ENCODE measurements around the gene CDC5L. TPM values are rescaled to one million over a fixed set of nuclear protein-coding genes. Genes with fewer than 3 reads are reported as not detected.

Gene CDC5L
- total RNA-seq, 4 donors from 2014 or later: 10.0 to 19.3 (median 14.7) TPM

DNA sequence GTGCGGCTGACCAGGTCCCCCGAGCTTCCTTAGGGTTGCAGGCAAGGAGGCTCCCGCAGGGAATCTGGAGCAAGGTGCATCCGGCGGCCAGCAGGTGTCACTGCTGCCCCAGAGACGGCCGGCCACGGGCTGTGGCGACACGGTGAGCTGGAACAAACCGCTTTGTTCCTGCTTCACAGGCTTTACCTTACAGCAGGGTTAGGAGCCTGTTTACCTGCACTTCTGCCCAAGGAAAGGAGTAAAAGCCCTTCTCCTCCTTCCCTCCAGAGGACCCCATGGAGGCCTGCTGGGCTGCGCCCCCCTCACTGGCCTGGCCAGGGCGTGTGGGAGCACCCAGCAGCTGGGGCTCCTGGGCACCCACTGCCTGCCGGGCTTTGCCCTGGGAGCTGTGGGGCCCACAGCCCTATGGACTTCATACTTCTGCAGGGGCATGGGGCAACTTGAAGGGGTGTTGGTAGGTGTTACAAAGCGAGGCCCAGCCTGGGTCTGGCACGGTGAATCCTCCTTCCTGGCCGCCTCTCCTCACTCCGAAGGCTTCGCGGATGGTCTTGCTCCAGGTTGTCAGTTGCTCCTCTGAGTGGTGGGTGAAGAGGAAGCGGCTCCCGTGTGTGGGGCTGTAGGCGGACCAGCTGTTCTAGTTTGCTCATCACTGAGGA, 88.4 kb downstream of the CDC5L start:
- H3K27ac ChIP-seq: no peak overlapping the region
- no peak for DNase-seq
- H3K4me1 ChIP-seq: peaks cover 0 to 16% (median 4%) of the 10 kb centered on the region in 3 donors
- peak overlapping the region in 1 of 4 donors; percentile 14 for H3K4me3 ChIP-seq
- H3K27me3 ChIP-seq: peaks cover 0 to 23% (median 0%) of the 10 kb centered on the region in 4 donors
- 72 to 76% methylated on average over 8 to 10 of the region's 23 CpGs for WGBS, 2 donors
- H3K36me3 ChIP-seq: no peaks in the 10 kb centered on the region
- intact Hi-C loops (cut with DNase I): loop anchor here (10.0 kb wide), 1 partner anchor 159 kb away; no protein-coding TSS in a partner anchor
- no peaks in the 10 kb centered on the region for H3K9me3 ChIP-seq
- TF ChIP-seq POLR2A (IDR thresholded peaks at IDR 0.05): no peak
- TF ChIP-seq, protein P1, sequence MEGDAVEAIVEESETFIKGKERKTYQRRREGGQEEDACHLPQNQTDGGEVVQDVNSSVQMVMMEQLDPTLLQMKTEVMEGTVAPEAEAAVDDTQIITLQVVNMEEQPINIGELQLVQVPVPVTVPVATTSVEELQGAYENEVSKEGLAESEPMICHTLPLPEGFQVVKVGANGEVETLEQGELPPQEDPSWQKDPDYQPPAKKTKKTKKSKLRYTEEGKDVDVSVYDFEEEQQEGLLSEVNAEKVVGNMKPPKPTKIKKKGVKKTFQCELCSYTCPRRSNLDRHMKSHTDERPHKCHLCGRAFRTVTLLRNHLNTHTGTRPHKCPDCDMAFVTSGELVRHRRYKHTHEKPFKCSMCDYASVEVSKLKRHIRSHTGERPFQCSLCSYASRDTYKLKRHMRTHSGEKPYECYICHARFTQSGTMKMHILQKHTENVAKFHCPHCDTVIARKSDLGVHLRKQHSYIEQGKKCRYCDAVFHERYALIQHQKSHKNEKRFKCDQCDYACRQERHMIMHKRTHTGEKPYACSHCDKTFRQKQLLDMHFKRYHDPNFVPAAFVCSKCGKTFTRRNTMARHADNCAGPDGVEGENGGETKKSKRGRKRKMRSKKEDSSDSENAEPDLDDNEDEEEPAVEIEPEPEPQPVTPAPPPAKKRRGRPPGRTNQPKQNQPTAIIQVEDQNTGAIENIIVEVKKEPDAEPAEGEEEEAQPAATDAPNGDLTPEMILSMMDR (IDR thresholded peaks at IDR 0.05): peak; percentile 83 to 94 (median 93)

GRCh38 chr6:44476849-44477248, 89.3 kb downstream of the CDC5L start:
- no peak for TF ChIP-seq POLR2A (IDR thresholded peaks at IDR 0.05)
- TF ChIP-seq, protein P1 (IDR thresholded peaks at IDR 0.05): no peak
- peaks cover 0 to 23% (median 0%) of the 10 kb centered on the region in 4 donors for H3K27me3 ChIP-seq
- H3K27ac ChIP-seq: no peak overlapping the region
- no peak for DNase-seq
- WGBS, 2 donors: 71 to 92% methylated on average over 5 to 8 of the region's 10 CpGs
- H3K4me3 ChIP-seq: no peak overlapping the region
- no peaks in the 10 kb centered on the region for H3K9me3 ChIP-seq
- intact Hi-C loops (cut with DNase I): loop anchor here (10.0 kb wide), 1 partner anchor 158 kb away; no protein-coding TSS in a partner anchor
- H3K36me3 ChIP-seq: no peaks in the 10 kb centered on the region
- peaks cover 0 to 16% (median 4%) of the 10 kb centered on the region in 3 donors for H3K4me1 ChIP-seq

DNA sequence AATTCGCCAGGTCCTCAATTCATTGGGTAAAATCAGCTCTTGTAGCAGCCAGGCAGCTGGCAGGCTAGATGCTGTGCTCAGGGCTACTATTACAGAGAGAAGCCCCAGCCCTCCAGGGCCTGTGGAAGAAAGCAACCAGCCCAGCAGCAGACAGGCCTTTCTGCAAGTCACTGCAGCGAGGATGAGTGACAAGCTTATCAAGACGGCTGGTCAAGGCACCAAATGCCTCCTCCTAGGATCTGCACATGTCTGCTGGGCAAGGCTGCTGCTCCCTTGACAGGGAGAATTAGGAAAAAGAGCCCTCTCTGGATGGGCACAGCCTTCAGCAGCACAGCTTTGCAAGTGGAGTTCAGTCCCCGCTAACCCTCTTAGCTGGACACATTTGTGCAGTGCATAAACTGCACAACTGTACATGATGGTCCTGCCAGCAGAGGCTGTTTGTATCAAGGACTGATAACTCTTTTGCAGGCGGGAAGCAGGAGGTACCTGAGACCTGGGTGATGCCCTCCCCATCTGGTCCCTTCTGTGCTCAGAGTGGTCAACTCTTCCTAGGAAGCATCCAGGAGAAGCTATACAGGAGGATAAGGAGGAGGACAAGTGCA, 89.9 kb downstream of the CDC5L start:
- Histone ChIP-seq H3K36me3 (no peaks in the 10 kb centered on the region), H3K4me3 (no peak overlapping the region), H3K27ac (no peak overlapping the region), H3K4me1 (peaks cover 0 to 16% (median 4%) of the 10 kb centered on the region in 3 donors), H3K9me3 (no peaks in the 10 kb centered on the region), H3K27me3 (peaks cover 0 to 23% (median 0%) of the 10 kb centered on the region in 4 donors)
- DNase-seq: no peak
- TF ChIP-seq, protein P1 (IDR thresholded peaks at IDR 0.05): no peak
- no peak for TF ChIP-seq POLR2A (IDR thresholded peaks at IDR 0.05)
- intact Hi-C loops (cut with DNase I): loop anchor here (10.0 kb wide), 1 partner anchor 157 kb away; no protein-coding TSS in a partner anchor
- WGBS, 2 donors: 94 to 96% methylated on average over 2 to 4 of the region's 5 CpGs

GRCh38 chr6:44478158-44478557, 90.7 kb downstream of the CDC5L start:
- TF ChIP-seq, protein P1 (IDR thresholded peaks at IDR 0.05): no peak
- TF ChIP-seq POLR2A (IDR thresholded peaks at IDR 0.05): no peak
- H3K27ac ChIP-seq: no peak overlapping the region
- WGBS, 2 donors: 33 to 65% methylated on average over 3 of the region's 3 CpGs
- intact Hi-C loops (cut with DNase I): loop anchor here (10.0 kb wide), 1 partner anchor 157 kb away; no protein-coding TSS in a partner anchor
- H3K4me3 ChIP-seq: no peak overlapping the region
- H3K9me3 ChIP-seq: no peaks in the 10 kb centered on the region
- no peak for DNase-seq
- H3K36me3 ChIP-seq: no peaks in the 10 kb centered on the region
- H3K4me1 ChIP-seq: peaks cover 0 to 16% (median 4%) of the 10 kb centered on the region in 3 donors
- H3K27me3 ChIP-seq: peaks cover 0 to 23% (median 0%) of the 10 kb centered on the region in 4 donors

Data from esophagus squamous epithelium (tissue), 5 donors.